ENCODE results near the gene NGEF.

The NGEF gene

GRCh38 chr2:232949016-232949415 is 64.0 kb downstream of the NGEF start:
- H3K4me3 ChIP-seq (ENCODE audit: low read depth, low read length): no peak overlapping the region
- no peak for DNase-seq (ENCODE audit: low read depth)
- TF ChIP-seq CTCF (IDR thresholded peaks at IDR 0.05; ENCODE audit: low read depth, low read length, missing control alignments): no peak

- no peak overlapping the region for H3K4me3 ChIP-seq (ENCODE audit: low read depth, low read length)
- DNase-seq (ENCODE audit: low read depth): no peak
- TF ChIP-seq CTCF (IDR thresholded peaks at IDR 0.05; ENCODE audit: low read depth, low read length, missing control alignments): no peak
Measured at GRCh38 chr2:232942831-232943230, 70.2 kb downstream of the NGEF start.

GRCh38 chr2:232941912-232942594 is 71.0 kb downstream of the NGEF start:
- no peak for DNase-seq (ENCODE audit: low read depth)
- no peak for TF ChIP-seq CTCF (IDR thresholded peaks at IDR 0.05; ENCODE audit: low read depth, low read length, missing control alignments)
- H3K4me3 ChIP-seq (ENCODE audit: low read depth, low read length): no peak overlapping the region

GRCh38 chr2:232941400-232941799 is 71.7 kb downstream of the NGEF start:
- DNase-seq (ENCODE audit: low read depth): no peak
- TF ChIP-seq CTCF (IDR thresholded peaks at IDR 0.05; ENCODE audit: low read depth, low read length, missing control alignments): no peak
- no peak overlapping the region for H3K4me3 ChIP-seq (ENCODE audit: low read depth, low read length)

GRCh38 chr2:232940724-232941123 is 72.3 kb downstream of the NGEF start:
- DNase-seq (ENCODE audit: low read depth): no peak
- no peak overlapping the region for H3K4me3 ChIP-seq (ENCODE audit: low read depth, low read length)
- TF ChIP-seq CTCF (IDR thresholded peaks at IDR 0.05; ENCODE audit: low read depth, low read length, missing control alignments): no peak

GRCh38 chr2:232937278-232937906 is 75.7 kb downstream of the NGEF start:
- DNase-seq (ENCODE audit: low read depth): no peak

More at GRCh38 chr2:232937278-232937906, 75.7 kb downstream of the NGEF start:
- TF ChIP-seq CTCF (IDR thresholded peaks at IDR 0.05; ENCODE audit: low read depth, low read length, missing control alignments): no peak
- H3K4me3 ChIP-seq (ENCODE audit: low read depth, low read length): no peak overlapping the region
